K562 (cell line): ENCODE measurements around the gene OR10G3. TPM values are rescaled to one million over a fixed set of nuclear protein-coding genes. Genes with fewer than 3 reads are reported as not detected.

ENCODE experiments used
- REST ChIP-seq, 2 experiments: fragments of 450-650 bp; formaldehyde crosslinking in 1 of 2; IDR thresholded peaks; 2 replicates each; pipeline versions ENCODE4 v1.4.0 to v1.6.1; 2014 to 2020; ENCODE audit warnings: mild to moderate bottlenecking in 2 of 2, borderline replicate concordance in 1 of 2, low read depth in 1 of 2
- TRIM28 ChIP-seq: fragments of 450-650 bp; IDR thresholded peaks from 2 replicates; pipeline ENCODE4 v1.6.1; 2017
- ZBTB17 ChIP-seq: fragments of 450-650 bp; formaldehyde crosslinking; IDR thresholded peaks from 2 replicates; pipeline ENCODE4 v1.4.0; 2020; ENCODE audit warnings: mild to moderate bottlenecking
- ZNF764 ChIP-seq: fragments of 250-450 bp; sonication (Bioruptor Pico); IDR thresholded peaks from 2 replicates; pipeline ENCODE4 v1.4.0; 2020; ENCODE audit warnings: low read depth, mild to moderate bottlenecking, moderate library complexity
- polyA plus RNA-seq, 8 experiments: library from polyadenylated mRNA; depleted of rRNA in 4 of 8; stranded (reverse) in 5 of 8; unstranded in 3 of 8; fragments of >200 nt; fragmentation: Nextera tagmentation in 2 of 8; fragmentation: Illumina TruSeq in 1 of 8; extraction: Ambion mirVana in 2 of 8; extraction: Trizol in 1 of 8; gene quantifications; 2 replicates each; pipeline versions ENCODE4 v1.2.1 to v1.2.3, GENCODE V29; 2011 to 2014; ENCODE audit warnings: inconsistent platforms in 1 of 8, missing spikeins in 1 of 8
- total RNA-seq, 7 experiments: library from RNA; depleted of rRNA in 6 of 7; stranded (reverse); fragments of >200 nt in 6 of 7; fragmentation: Illumina TruSeq in 2 of 7; extraction: Trizol in 2 of 7; gene quantifications; 2 replicates each; pipeline versions ENCODE4 v1.2.1 to v1.2.3, GENCODE V29; 2011 to 2021; ENCODE audit warnings: low replicate concordance in 1 of 7

Gene OR10G3
- total and polyA plus RNA-seq, 9 of the 15 experiments (the other 6 are each of a cell fraction or from before 2014, with no cell fraction given): not detected

- no peak for TF ChIP-seq REST (IDR thresholded peaks at IDR 0.05; ENCODE audit: borderline replicate concordance)
- no peak for TF ChIP-seq REST (CRISPR knock-in tag; IDR thresholded peaks at IDR 0.05; ENCODE audit: low read depth)
- TF ChIP-seq ZBTB17 (CRISPR knock-in tag): no peak
- TF ChIP-seq TRIM28: no peak
- TF ChIP-seq ZNF764: no peak
These were observed 58.4 kb downstream of the OR10G3 start (continued) for GRCh38 chr14:21521501-21521900.
